Measurements from ENCODE around the gene STEAP1B.

Gene STEAP1B

GRCh38 chr7:22399546-22399945, 100.4 kb downstream of the STEAP1B start:
- no peak for DNase-seq

DNA sequence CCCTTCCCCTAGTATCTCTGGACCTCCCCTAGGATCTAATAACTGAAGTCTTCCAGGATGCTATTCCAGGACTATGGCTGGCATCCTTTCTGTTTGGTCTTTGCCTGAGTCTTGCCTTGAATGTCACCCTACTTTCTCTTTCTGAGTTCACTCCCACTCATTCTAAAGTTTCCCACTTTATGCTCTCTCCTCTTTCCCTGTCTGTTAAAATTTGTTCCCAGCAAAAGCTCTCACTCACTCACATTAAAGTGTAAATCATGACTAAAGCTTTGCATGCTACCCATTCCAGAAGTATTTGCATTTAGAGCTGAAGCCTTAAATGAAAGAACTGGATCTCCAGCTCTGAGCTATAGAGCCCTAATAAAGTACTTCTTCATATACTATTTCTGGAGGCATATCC, 100.9 kb downstream of the STEAP1B start:
- no peak for DNase-seq

- DNase-seq = no peak
Observed at GRCh38 chr7:22397981-22398380, 102.0 kb downstream of the STEAP1B start.

DNA sequence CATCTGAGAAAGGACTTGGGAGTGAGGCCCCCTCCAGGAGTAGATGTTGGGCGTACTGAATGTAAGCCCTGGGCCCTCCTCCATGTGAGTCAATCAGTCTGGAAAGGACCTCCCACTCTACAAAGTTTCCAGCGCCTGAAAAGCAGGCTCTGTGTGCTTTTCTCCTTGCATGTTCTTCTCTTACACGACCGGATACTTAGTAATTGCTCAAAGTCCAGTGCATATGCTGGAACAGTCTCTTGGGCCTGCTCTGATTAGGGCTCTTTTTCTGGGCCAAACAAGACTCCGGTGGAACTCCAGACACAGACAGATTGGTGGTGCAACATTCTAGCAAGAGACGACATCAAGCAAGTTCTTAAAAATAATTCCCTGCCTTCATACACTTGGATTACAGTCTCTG, 104.8 kb downstream of the STEAP1B start:
- DNase-seq = no peak

DNA sequence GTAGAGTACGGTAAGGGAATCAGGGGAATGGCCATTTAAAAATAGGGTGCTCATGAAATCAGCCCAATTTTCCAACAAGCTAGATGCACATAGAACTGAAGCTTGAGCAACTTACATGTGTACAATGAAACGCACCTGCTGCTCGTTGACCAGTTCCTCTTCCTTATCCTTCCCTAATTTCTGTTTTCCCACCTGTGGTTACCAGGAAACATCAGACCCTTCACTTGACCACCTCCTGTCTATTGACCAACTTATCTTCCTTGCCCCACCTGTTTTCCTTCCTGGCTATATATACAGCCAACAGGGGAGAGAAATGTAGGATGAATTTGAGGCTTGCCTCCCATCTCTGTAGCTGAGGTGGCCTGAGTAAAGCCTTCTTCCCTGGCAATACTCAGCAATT, 105.2 kb downstream of the STEAP1B start:
- DNase-seq = no peak

GRCh38 chr7:22393913-22394729, 105.9 kb downstream of the STEAP1B start:
- no peak for DNase-seq

DNA sequence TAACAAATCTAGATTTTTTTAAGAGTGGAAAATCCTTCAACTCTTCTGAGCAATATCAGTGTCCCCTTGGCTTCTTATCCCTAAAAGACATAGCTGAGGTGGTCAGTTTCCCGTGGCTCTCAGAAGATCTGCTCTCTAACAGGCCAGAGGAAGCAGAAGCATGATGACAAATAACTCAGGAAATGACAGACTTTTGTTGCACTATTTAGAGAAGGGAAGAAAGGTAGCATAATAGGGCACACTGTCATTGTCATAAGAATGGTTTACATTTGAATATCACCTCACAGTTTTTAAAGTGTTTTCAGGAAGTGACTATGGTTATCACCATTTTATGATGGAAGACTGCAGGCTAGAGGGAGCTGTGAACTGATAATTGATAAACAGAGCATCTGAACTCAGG, 109.5 kb downstream of the STEAP1B start:
- DNase-seq = no peak

GRCh38 chr7:22389892-22390291, 110.1 kb downstream of the STEAP1B start:
- no peak for DNase-seq

DNA sequence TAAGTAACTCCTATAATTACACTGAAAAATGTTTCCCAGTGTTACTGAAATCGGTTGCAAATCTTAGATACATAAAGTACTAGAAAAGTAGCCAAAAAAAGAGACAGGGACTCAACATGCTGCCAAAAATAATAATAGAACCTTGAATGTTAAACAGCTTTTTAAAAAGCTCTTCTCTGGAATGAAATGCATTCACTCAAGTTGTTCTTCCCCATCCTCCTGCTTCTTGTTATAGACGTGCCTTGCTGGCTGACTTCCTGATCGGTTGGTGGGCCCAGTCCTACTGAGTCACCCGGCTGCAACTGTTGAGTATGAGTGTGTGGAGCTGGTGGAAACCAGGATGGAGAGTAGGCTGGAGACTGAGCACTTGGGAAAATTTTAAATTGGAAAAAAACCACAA, 112.4 kb downstream of the STEAP1B start:
- DNase-seq = peak in 1 of 14 donors; percentile 31

DNA sequence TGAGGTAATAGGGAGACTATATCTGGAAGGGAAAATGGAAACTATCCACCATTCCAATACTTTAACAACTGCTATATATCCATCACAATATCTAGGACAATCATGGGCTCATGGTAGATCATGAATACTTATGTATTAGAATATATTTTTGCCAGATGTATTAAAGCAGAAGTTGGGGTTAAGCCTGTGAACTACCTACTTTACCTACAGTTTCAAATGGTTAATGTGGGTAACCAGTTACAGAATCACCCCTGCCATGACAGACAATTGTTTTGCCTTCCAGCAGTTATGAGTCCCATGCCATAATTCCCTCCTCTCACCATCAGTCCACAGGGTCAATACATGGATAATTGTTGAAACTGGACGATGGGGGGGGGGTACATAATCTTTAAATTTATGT, 113.1 kb downstream of the STEAP1B start:
- DNase-seq = no peak

DNA sequence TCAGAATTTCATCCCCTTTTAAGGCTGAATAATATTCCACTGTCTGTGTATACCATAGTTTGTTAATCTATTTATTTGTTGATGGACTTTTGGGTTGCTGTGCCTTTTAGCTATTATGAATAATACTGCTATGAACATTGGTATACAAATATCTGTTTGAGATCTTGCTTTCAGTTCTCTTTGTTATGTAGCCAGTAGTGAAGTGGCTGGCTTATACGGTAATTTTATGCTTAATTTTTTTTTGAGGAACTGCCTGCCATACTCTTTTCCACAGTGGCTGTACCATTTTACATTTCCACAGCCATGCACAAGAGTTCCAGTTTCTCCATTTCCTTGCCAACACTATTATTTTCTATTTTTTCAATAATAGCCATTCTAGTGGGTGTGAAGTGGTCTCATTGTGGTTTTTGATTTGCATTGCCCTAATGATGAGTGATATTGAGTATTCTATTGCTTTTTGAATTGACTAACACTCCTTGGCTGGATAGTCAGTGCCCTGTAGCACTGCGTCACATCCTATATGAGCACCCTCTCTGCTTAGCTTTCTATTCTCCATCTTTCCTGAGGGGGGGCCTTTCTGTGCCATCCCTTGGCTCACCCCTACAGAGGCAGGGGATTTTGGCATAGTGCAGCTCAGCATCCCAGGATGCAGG, 113.7 kb downstream of the STEAP1B start:
- no peak for DNase-seq

DNA sequence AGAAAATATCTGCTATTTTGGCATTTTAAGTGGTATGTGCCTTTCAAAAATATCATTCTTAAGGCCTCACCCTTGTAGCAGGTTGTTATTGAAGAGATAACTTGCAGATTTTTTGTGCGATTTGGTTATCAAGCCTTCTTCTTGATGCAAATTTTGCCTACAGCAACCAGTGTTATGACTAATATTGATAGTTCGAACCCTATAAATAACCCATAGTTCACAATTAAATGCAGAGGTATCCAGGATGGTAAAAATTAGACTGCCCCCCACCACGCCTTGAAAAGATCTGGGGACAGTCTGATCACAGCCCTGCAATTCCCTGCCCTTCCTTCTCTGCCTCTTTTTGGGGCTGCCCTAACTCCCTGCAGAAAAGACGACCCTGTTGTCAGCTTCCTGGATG, 114.7 kb downstream of the STEAP1B start:
- DNase-seq = no peak

DNA sequence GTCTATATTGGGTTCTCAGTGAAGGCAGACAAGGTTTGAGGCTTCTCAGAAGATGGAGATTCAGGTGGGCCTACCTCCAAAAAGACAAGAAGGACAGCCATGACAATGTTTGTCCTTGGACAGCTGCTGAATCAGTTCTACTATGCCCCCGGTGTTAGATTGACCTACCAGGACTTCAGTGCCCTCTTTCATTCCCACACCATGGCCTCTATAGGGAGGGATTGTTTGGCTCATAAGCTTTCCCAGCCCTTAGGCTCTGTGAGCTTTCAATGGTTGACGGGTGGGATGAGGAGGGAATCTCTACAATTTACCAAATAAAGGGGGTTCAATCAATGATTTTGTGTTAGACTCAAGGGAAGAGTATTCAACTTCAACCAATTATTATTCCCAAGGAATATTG, 119.7 kb downstream of the STEAP1B start:
- DNase-seq = no peak

- no peak for DNase-seq
Observed at GRCh38 chr7:22378199-22378980, 121.6 kb downstream of the STEAP1B start.

DNA sequence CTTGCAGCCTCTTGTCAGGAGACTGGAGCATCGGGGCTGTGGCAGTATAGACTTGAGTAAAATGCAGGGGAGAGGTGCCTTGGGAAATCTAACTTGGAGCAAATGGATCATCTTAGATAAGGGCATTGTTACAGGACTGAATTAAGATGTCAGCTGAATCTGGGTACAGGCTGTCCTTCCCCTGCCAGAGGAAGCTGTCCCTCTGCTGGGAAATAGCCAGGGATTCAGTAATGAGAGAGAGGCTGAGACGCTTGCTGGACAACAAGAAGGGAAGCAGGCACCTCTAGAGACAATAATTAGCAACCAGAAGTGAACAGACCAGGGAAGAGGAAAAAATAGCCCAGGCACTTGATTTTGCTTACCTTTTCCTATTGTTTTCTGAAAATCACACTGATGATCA, 122.3 kb downstream of the STEAP1B start:
- peak in 4 of 14 donors; percentile 8 to 90 (median 16) for DNase-seq

GRCh38 chr7:22375359-22376048, 124.5 kb downstream of the STEAP1B start:
- no peak for DNase-seq

GRCh38 chr7:22373911-22374310, 126.1 kb downstream of the STEAP1B start:
- DNase-seq = no peak

- DNase-seq = no peak
Observed at GRCh38 chr7:22373388-22373787, 126.6 kb downstream of the STEAP1B start.

- no peak for DNase-seq
Observed at GRCh38 chr7:22372863-22373262, 127.1 kb downstream of the STEAP1B start.

- no peak for DNase-seq
Observed at GRCh38 chr7:22371878-22372277, 128.1 kb downstream of the STEAP1B start.

Measured in C1 segment of cervical spinal cord (tissue), 14 donors.